Fibroblast of peridontal ligament (primary cell): Measurements from ENCODE around the gene SUSD2.
"Not testable (repeated sequence)": the region's sequence is repeated elsewhere in the genome, so short reads cannot be mapped to it uniquely, and the experiment has no call there.

Experiments used
- DNase-seq: peaks from one replicate; pipeline ENCODE4 v3.0.0-alpha.2; 2010; ENCODE audit errors: extremely low read depth

SUSD2 gene

DNA sequence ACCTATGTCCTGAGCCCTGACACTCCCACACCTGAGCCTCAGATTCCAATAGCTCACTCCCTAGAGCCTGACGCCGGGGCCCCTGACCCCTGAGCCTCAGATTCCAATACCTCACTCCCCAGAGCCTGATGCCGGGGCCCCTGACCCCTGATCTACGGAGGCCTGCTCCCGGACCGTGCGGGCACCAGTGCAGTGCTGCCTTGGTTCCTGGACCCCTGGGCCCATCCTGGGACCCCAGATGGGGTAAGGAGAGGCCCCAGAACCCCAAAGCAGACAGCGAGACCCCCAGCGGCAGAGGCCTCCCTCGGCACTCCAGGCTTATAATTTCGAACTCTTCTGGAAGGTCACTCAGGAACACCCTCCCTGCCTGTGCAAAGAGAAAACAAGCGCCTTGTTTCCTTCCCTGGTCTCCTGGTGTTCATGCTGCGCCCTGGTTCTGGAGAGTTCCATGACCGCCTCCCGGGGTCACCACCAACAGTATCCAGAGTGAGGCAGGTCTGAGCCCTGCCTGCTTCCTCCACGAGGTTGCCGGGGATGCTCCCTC is 7.5 kb downstream of the SUSD2 start:
- DNase-seq: no peak

DNA sequence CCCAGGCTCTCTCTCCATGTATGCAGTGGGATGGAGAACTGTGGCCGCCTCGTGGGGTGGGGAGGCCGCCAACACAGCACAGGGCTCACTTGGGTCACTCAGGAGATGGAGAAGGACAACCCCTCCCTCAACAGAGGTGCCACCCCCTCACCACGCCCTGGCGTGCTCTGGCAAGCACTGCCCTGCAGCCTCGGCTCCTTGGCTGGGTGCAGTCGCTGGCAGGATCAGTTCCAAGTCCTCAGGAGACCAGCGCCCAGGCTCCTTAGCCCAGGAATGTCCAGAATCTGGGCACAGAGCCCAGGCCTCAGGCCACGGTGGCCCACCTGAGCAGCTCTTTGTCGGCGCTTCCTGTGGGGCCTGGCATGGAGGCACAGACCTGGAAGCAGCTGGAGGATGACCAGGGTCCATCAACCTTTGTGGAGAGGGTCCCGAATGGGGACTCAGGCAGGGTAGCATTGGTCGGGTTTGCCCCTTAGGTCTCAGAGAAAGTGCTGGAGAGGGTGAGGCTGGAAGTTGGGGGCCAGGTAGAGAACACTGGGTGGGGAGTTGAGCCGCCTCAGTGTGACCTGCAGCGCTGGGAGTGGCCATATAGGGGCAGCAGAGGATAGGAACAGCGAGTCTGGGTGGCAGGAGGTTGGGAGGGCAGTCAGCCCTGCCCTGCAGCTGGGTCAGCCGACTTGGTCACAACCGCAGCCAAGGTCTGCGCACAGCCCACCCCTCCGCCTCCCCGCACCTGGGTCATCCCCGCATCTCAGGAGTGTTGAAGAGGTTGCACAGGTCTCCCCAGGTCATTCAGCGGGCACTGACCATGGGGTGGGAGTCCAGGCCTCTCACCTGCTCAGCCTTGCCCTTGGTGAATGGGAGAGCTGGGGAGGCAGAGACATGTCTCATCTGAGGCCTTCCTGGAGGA is 8.2 kb downstream of the SUSD2 start:
- peak; percentile 54 for DNase-seq

DNA sequence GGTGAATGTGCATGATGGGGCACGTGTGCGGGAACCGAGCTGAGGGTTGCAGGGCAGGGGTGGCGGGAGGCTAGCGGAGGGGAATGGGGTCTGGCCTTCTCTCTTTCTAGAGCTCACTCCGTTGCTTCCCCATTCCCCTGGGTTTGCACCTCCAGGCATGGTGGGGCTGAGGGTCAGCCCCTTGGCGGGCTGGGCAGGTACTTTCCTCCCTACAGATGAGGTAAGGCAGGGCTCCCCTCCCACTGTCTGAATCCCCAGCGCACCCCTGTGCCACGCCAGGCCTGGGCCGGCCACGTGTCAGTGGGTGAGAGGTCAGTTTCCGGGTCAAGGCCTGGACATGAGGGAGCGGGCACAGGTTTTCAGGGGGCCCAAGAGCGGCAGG is 8.9 kb downstream of the SUSD2 start:
- no peak for DNase-seq

DNA sequence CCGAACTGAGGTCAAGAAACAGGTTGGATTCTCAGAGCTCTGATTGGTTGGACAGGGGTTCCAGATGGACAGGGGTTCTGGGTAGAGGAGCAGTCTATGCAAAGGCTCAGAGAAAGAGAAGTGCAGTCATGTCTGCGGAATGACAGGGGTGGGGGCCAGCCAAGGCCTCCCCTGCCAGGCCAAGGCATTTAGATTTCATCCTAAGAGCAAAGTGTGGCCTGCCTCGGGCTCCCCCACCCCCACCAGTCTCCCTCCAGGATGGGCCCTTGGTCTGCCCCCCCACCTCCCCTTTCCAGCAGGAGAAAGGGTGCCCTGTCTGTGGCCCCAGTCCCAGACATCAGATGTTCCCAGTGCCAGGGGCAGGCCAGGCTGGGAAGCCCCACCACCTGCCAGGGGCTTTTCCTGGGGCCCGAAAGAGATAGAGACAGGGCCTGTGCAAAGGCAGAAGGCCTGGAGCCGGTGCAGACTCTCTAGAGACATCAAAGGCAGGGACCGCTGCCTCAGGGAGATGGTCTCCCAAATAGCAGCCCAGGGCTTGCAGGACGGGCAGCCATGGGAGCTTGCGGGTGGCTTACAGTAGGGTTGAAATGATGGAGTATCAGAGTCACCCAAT is 9.4 kb downstream of the SUSD2 start:
- DNase-seq: no peak

DNA sequence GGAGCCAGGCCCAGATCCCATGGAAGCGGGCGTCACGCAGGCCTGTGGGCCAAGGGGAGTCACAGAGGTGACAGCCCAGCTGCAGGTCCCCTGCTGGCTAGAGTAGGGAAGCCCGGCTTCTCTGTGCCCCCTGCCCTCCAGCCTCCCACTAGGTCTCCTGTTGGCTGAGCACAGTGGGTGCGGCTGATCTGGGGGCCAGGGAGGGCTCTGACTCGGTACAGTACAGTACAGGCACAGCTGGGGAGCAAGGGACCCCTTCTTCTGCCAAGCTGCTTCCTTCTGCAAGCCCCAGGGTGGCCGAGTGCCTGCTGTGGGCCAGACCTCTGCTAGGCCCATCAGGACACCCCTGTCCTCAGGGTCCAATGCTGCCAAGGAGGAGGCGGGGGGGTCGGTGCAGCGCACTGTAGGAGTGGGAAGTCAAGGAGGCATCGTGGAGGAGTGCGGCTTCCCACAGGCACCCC is 10.1 kb downstream of the SUSD2 start:
- DNase-seq: no peak

DNA sequence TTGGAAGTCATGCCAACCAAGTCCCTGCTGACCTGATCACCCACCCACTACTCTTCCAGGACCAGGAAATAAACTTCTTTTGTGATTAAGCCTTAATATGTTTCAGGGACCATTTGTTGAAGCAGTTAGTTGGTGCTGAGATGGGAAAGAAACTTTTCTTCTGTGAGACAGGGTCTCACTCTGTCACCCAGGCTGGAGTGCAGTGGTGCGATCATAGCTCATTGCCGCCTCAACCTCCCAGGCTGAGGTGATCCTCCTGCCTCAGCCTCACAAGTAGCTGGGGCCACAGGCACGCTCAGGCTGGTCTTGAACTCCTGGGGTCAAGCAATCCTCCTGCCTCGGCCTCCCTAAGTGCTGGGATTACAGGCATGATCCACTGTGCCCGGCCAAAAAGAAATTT is 10.6 kb downstream of the SUSD2 start:
- no peak for DNase-seq

DNA sequence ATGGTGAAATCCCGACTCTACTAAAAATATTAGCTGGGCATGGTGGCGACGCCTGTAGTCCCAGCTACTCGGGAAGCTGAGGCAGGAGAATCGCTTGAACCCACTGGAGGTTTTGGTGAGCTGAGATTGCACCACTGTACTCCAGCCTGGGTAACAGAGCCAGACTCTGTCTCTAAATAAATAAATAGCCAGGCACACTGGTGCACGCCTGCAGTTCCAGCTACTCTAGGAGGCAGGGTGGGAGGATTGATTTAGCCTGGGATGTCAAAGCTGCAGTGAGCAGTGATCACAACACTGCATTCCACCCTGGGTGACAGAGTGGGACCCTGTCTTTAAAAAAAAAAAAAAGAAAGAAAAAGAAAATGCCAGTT is 17.4 kb downstream of the SUSD2 start:
- DNase-seq: no peak

DNA sequence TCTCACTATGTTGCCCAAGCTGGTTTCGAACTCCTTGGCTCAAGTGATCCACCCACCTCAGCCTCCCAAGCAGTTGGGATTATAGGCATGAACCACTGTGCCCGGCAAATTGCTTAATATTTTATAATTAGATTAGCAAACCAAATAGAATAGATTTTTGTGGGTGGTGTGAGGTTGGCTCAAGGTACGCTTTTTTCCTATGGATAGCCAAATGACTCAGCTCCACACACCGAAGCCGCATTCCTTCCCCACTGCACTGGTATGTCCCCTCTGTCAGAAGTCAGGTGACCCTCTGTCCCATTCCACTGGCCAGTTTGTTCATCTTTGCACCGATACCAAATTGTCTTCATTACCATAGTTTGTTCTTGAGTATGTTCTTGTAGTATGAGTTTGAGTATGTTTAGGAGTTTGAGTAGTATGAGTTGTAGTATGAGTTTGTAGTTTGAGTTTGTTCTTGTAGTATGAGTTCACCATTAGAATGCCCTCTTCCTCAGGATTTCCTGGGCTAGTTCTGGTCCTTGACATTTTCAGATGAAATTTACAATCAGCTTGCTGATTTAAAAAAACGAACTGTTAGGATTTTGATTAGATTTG is 19.4 kb downstream of the SUSD2 start:
- DNase-seq: no peak

DNA sequence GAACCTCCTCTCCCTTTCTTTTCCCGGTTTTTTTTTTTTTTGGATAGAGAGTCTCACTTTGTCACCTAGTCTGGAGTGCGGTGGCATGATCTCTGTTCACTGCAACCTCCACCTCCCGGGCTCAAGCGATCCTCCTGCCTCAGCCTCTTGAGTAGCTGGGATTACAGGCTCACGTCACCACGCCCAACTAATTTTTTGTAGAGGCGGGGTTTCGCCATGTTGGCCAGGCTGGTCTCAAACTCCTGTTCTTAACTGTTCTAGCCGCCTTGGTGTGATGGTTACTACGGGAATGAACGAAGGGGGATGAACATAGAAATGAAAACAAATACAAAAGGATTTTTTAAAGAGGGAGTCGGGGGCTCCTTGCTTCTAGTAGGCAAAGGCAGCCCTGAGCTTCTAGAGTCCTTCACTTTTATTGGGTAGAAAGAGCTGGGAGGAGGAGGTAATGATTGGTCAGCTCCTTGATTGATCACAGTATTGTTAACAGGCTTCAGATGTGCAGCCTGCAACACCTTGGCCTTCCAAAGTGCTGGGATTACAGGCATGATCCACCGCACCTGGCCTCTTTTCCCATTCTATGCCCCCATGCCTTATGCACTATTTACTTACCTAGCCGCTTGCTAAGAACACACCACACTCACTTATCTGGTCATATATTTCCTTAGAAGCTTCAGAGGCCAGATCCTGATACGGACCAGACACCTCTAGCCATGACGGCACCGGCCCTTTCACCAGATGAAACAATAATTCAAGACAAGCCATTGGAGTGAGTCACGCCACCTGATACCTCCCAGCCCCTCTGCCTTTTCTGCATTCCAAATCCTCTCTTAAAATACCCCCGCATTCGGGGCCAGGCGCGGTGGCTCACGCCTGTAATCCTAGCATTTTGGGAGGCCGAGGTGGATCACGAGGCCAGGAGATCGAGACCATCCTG is 20.7 kb downstream of the SUSD2 start:
- DNase-seq: no peak

DNA sequence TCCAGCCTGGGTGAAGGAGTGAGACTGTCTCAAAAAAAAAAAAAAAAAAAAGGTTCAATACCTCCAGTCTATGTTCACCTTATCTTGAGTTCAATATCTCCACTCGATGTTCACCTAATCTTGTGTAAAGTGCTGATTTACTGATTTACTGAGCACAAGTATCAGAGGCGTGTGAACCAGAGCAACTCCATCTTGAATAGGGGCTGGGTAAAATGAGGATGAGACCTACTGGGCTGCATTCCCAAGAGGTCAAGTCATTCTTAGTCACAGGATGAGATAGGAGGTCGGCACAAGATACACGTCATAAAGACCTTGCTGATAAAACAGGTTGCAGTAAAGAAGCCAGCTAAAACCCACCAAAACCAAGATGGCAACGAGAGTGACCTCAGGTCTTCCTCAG is 22.6 kb downstream of the SUSD2 start:
- DNase-seq: not testable (repeated sequence)

DNA sequence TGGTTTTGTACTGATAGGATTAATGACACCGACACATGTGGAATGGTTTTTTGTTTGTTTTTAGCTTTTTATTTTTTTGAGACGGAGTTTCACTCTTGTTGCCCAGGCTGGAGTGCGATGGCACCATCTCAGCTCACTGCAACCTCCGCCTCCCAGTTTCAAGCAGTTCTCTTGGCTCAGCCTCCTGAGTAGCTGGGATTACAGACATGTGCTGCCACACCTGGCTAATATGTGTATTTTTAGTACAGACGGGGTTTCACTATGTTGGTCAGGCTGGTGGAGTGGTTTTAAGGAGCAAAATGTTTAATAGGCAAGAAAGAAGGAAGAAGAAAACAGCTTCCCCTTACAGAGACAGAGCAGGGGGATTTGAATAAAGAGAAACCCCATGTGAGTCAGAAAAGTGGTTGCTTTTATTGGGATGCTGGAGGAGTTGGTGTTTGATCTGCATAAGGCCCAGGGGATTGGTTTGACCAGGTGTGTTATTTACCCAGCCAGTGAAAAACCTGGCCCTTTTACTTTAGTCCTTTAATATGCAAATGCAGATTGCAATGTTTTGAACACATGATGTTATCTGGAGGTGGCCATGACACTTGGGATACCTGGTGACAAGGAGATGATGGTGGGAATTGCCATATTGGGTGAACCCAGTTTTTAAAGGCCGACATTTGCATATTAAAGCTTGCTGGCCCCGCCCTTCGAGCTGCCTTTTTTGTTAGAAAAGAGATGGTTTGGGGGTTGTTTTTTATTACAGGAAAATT is 24.3 kb downstream of the SUSD2 start:
- DNase-seq: no peak

DNA sequence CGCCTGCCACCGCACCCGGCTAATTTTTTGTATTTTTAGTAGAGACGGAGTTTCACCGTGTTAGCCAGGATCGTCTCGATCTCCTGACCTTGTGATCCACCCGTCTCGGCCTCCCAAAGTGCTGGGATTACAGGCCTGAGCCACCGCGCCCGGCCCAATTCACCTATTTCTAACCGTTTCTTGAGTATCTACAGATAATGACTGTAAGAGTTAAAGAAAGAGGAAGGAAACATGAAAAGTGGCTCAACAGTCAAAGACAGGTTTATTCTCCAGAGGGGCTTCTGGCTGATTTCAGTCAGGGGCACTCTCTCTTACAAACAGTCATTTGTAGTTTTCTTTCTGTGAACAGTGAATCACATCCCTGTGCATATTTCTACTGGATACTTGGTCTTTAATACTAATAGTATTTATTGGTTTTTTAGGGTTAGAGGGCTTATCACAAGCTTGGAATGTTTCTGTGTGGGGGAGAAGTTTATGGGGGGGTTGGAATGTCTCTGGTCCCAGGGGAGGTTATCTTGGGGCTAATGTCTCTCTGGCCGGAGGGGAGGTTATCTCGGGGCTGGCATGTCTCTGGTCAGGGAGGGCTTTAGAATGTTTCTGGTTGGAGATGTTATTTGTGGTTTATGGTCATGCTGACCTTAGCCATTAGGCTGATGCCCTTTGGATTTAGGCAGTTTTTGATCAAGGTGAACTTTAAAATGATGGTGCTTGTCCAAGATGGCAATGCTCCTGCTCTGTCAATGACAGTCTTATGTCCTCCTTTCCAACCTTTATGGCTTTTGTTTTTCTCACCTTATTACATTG is 25.4 kb downstream of the SUSD2 start:
- DNase-seq: not testable (repeated sequence)

DNA sequence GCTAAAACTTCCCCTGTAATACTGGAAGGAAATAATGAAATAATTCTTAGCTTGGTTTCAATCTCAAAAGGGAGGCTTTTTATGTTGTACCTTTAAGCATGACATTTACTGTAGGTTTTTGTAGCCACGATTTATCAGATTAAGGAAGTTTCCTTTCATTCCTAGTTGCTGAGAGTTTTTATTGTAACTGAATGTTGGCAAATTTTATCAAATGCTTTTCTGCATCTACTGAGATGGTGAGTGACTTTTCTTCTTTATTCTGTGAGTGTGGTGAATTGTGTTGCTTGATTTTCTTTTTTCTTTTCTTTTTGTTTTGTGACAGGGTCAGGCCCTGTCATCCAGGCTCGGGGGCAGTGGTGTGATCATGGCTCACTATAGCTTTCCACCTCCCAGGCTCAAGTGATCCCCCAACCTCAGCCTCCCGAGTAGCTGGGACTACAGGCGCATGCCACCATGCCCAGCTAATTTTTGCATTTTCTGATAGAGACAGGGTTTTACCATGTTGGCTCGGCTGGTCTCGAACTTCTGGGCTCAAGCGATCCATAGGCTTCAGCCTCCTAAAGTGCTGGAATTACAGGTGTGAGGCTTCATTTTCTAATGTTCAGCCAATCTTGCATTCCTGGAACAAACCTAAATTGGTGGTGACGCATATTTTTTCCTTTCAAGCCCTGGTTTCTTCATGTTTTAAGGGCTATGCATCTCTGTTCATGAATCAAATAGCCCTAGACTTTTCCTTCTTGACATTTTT is 26.2 kb downstream of the SUSD2 start:
- no peak for DNase-seq

DNA sequence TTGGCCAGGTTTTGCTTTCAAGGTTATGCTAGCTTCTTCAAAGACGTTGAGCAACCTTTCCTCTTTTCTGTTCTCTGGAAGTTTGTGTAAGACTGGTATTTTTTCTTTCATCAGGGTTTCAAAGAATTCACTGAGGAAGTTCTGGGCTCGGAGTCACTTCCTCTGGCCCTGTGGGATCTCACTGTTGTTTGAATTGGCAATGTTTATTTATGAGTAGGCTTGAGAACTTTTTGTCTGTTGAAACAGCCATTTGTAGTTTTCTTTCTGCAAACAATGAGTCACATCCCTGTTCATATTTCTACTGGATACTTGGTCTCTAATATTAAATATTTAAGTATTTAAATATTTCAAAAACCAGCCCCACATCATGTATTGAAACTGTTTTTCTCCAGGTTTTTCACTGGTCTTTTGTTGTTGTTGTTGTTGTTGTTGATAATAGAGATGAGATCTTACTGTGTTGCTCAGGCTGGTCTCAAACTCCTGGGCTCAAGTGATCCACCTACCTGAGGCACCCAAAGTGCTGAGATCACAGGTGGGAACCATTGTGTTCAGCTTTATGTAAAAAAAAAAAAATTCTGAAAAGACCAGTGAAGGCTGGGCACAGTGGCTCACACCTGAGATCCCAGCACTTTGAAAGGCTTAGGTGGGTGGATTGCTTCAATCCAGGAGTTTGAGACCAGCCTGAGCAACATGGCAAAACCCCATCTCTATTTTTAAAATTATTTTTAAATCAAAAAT is 26.9 kb downstream of the SUSD2 start:
- DNase-seq: peak; percentile 97

DNA sequence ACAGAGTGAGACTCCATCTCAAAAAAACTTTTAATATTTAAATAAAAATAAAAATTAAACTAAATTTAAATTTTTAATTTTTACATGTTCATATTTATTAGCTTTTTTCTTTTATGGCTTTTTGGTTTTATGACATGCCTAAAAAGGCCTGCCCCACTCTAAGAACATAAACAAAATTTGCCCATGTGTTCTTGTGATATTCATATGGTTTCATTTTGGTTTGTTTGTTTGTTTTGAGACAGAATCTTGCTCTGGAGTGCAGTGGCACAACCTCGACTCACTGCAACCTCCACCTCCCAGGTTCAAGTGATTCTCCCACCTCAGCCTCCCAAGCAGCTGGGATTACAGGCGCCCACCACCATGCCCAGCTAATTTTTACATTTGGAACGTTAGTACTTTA is 27.7 kb downstream of the SUSD2 start:
- DNase-seq: no peak

DNA sequence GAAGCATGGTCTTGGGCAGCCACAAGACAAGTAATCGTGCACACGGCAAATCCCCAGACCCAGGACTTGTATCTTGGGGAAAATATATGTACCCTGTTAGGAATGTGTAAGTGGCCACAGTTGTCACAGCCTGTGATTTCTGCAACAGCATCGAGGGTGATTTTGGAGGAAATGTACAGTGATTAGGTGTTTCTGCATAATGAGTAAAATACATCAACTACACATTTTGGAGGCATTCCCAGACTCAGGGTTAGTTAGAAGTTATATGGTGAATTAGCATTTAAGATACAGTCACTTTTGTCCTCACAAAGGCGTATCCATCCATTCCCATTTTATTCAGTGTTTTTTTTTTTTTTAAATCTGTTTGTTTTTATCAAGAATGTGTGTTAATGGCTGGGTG is 28.4 kb downstream of the SUSD2 start:
- DNase-seq: no peak

DNA sequence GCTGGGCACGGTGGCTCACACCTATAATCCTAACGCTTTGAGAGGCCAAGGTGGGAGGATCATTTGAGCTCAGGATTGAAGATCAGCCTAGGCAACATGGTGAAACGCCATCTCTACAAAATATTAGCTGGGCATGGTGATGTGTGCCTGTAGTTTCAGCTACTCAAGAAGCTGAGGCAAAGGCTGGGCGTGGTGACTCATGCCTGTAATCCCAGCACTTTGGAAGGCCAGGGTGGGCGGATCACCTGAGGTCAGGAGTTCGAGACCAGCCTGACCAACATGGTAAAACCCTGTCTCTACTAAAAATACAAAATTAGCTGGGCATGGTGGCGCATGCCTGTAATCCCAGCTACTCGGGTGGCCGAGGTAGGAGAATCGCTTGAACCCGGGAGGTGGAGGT is 29.1 kb downstream of the SUSD2 start:
- not testable (repeated sequence) for DNase-seq

DNA sequence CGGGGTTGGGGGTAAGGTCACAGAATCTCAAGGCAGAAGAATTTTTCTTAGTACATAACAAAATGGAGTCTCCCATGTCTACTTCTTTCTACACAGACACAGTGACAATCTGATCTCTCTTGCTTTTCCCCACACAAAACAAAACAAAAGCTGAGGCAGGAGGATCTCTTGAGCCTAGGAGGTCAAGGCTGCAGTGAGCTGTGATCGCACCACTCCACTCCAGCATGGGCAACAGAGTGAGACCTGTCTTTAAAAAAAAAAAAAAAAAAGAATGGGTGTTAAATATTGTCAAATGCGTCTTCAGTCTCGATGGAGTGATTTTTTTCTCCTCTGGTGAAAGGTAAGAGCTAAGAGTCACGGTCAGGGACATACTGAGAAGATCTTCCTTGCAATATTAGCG is 30.4 kb downstream of the SUSD2 start:
- not testable (repeated sequence) for DNase-seq

DNA sequence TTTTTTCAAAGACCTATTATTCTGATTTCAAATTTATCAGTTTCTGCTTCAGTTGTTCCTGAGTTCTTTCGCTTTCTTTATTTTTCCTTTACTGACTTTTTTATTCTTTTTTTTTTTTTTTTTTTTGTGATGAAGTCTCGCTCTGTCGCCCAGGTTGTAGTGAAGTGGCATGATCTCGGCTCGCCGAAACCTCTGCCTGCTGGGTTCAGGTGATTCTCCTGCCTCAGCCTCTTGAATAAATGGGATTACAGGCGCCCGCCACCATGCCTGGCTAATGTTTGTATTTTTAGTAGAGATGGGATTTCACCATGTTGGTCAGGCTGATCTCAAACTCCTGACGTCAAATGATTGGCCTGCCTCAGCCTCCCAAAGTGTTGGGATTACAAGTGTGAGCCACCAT is 31.8 kb downstream of the SUSD2 start:
- DNase-seq: not testable (repeated sequence)
